HG03342 (cell line): ENCODE measurements around the gene TBC1D24.

Source experiments
- ATAC-seq: cut with Tn5 transposase; IDR thresholded peaks from one replicate; pipeline ENCODE4 v1.9.1; 2021; ENCODE audit warnings: mild to moderate bottlenecking, moderate library complexity; ENCODE audit not compliant: unreplicated experiment

Gene TBC1D24

GRCh38 chr16:2449118-2449517 lies 25.8 kb upstream of the TBC1D24 start:
- no peak for ATAC-seq

GRCh38 chr16:2450535-2450934 lies 24.4 kb upstream of the TBC1D24 start:
- no peak for ATAC-seq

- no peak for ATAC-seq
Observed at GRCh38 chr16:2450975-2451381, 23.9 kb upstream of the TBC1D24 start.

GRCh38 chr16:2451851-2452320 lies 23.0 kb upstream of the TBC1D24 start:
- ATAC-seq, result no peak

GRCh38 chr16:2452650-2453049 lies 22.3 kb upstream of the TBC1D24 start:
- ATAC-seq, result no peak

- no peak for ATAC-seq
Observed at GRCh38 chr16:2455081-2455845, 19.7 kb upstream of the TBC1D24 start.

GRCh38 chr16:2456551-2457153 lies 18.3 kb upstream of the TBC1D24 start:
- no peak for ATAC-seq

GRCh38 chr16:2457267-2457666 lies 17.7 kb upstream of the TBC1D24 start:
- ATAC-seq, result no peak

GRCh38 chr16:2457946-2458345 lies 17.0 kb upstream of the TBC1D24 start:
- ATAC-seq, result no peak

- ATAC-seq, result no peak
Observed at GRCh38 chr16:2458887-2459646, 15.9 kb upstream of the TBC1D24 start.

- ATAC-seq, result peak; percentile 86
Observed at GRCh38 chr16:2459647-2460390, 15.1 kb upstream of the TBC1D24 start, which contains the start of gene TEDC2. Gene TEDC2 (plus strand): TSS chr16:2460109. CDS start chr16:2460145, 36 bp downstream.

GRCh38 chr16:2460391-2460713 lies 14.6 kb upstream of the TBC1D24 start:
- ATAC-seq, result peak; percentile 2

- ATAC-seq, result no peak
Observed at GRCh38 chr16:2460916-2461315, 14.0 kb upstream of the TBC1D24 start.

GRCh38 chr16:2462031-2462866 lies 12.7 kb upstream of the TBC1D24 start:
- ATAC-seq, result no peak

- ATAC-seq, result no peak
Observed at GRCh38 chr16:2464333-2464732, 10.6 kb upstream of the TBC1D24 start.

- no peak for ATAC-seq
Observed at GRCh38 chr16:2465653-2466415, 9.1 kb upstream of the TBC1D24 start.

- ATAC-seq, result no peak
Observed at GRCh38 chr16:2466667-2467527, 8.0 kb upstream of the TBC1D24 start.

GRCh38 chr16:2467528-2468232 lies 7.2 kb upstream of the TBC1D24 start:
- no peak for ATAC-seq
